ENCODE measurements around the gene OR52N2.

Gene OR52N2

GRCh38 chr11:5808500-5809121 lies at the start of gene OR52N2:
Gene OR52N2, plus strand, starts transcription at chr11:5808924. Its CDS starts 11,412 bp downstream, at chr11:5820336.
- DNase-seq (ENCODE audit: low read depth): peak; percentile 72

GRCh38 chr11:5767056-5767455 lies 41.7 kb upstream of the OR52N2 start:
- DNase-seq (ENCODE audit: low read depth): no peak

- no peak for DNase-seq (ENCODE audit: low read depth)
Measured at GRCh38 chr11:5783255-5783654, 25.5 kb upstream of the OR52N2 start, which contains the start of gene OR52N5. Gene OR52N5, minus strand, starts transcription at chr11:5783355. Its CDS starts 4,721 bp downstream, at chr11:5778634.

GRCh38 chr11:5791165-5791564 lies 17.6 kb upstream of the OR52N2 start, which contains the start of gene OR52N1:
Gene OR52N1, minus strand, starts transcription at chr11:5791265. Its CDS starts 2,449 bp downstream, at chr11:5788816.
- DNase-seq (ENCODE audit: low read depth): no peak

- no peak for DNase-seq (ENCODE audit: low read depth)
Measured at GRCh38 chr11:5796541-5796940, 12.2 kb upstream of the OR52N2 start.

- DNase-seq (ENCODE audit: low read depth): no peak
Measured at GRCh38 chr11:5803982-5804381, 4.7 kb upstream of the OR52N2 start.

- no peak for DNase-seq (ENCODE audit: low read depth)
Measured at GRCh38 chr11:5807580-5807979, 1.1 kb upstream of the OR52N2 start.

- no peak for DNase-seq (ENCODE audit: low read depth)
Measured at GRCh38 chr11:5809122-5809519, 397 bp downstream of the OR52N2 start.

GRCh38 chr11:5809905-5810795 lies 1.4 kb downstream of the OR52N2 start:
- DNase-seq (ENCODE audit: low read depth): no peak

GRCh38 chr11:5815534-5815933 lies 6.8 kb downstream of the OR52N2 start:
- no peak for DNase-seq (ENCODE audit: low read depth)

- no peak for DNase-seq (ENCODE audit: low read depth)
Measured at GRCh38 chr11:5818245-5818886, 9.6 kb downstream of the OR52N2 start.

GRCh38 chr11:5831196-5831829 lies 22.6 kb downstream of the OR52N2 start:
- DNase-seq (ENCODE audit: low read depth): no peak

- no peak for DNase-seq (ENCODE audit: low read depth)
Measured at GRCh38 chr11:5833446-5833845, 24.7 kb downstream of the OR52N2 start.

- no peak for DNase-seq (ENCODE audit: low read depth)
Measured at GRCh38 chr11:5837695-5838094, 29.0 kb downstream of the OR52N2 start.

GRCh38 chr11:5841797-5842196 lies 33.1 kb downstream of the OR52N2 start, which contains the start of gene OR52E6:
Gene OR52E6, minus strand, starts transcription at chr11:5841897. Its CDS starts 0 bp downstream, at chr11:5841897.
- no peak for DNase-seq (ENCODE audit: low read depth)

GRCh38 chr11:5846701-5847100 lies 38.0 kb downstream of the OR52N2 start:
- no peak for DNase-seq (ENCODE audit: low read depth)

- DNase-seq (ENCODE audit: low read depth): no peak
Measured at GRCh38 chr11:5847711-5848110, 39.0 kb downstream of the OR52N2 start.

GRCh38 chr11:5851002-5851401 lies 42.3 kb downstream of the OR52N2 start:
- DNase-seq (ENCODE audit: low read depth): no peak

- no peak for DNase-seq (ENCODE audit: low read depth)
Measured at GRCh38 chr11:5857590-5857989, 48.9 kb downstream of the OR52N2 start, which contains the start of gene OR52E8. Gene OR52E8, minus strand, starts transcription at chr11:5857690. Its CDS starts 0 bp downstream, at chr11:5857690.

GRCh38 chr11:5865826-5866225 lies 57.1 kb downstream of the OR52N2 start:
- no peak for DNase-seq (ENCODE audit: low read depth)

Measured in ELR (cell line).